HG02678 (cell line): Measurements from ENCODE around the gene EP400.
"Not testable (repeated sequence)": the region's sequence is repeated elsewhere in the genome, so short reads cannot be mapped to it uniquely, and the experiment has no call there.

Experiments used
- ATAC-seq: cut with Tn5 transposase; IDR thresholded peaks from one replicate; pipeline ENCODE4 v1.9.1; 2021; ENCODE audit warnings: mild to moderate bottlenecking, moderate library complexity; ENCODE audit not compliant: unreplicated experiment

EP400 gene

GRCh38 chr12:132079695-132080094, 130.0 kb downstream of the EP400 start:
- no peak for ATAC-seq

GRCh38 chr12:132080515-132080914, 130.8 kb downstream of the EP400 start:
- ATAC-seq = not testable (repeated sequence)

- no peak for ATAC-seq
Measured at GRCh38 chr12:132081423-132081822, 131.7 kb downstream of the EP400 start.

- no peak for ATAC-seq
Measured at GRCh38 chr12:132083614-132083940, 133.8 kb downstream of the EP400 start.

- ATAC-seq = peak; percentile 89
Measured at GRCh38 chr12:132083941-132084620, 134.3 kb downstream of the EP400 start.

DNA sequence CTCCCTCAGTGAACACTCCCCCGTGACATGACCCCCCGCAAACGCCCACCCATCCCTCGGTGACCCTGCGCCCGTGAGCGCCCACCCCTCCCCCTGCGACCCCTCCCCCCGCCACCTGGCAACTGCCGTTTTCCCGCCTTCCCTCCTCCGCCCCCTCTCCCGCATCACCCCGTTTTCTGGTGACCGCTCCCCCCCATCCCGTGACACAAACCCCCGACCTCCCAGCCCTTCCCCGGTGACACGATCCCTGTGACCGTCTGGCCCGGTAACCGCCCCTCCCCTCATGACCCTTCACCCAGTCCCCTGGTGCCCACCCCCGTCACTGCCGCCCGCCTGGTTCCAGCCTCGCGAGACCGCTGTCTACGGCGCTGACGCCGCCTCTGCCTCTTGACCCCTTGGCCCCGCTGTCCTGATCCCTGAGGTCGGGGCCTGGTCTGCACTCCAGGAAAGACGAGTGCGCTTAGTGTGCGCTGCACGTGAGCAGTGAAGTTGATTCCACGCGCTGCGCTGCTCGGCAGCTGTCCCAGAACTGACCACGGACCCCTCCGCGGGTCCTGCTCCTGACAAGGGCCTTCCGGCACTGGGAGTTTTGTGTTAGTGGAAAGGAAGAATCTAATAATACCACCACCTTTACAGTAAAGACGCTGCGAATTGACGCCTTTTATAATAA, 135.0 kb downstream of the EP400 start:
- ATAC-seq = no peak

GRCh38 chr12:132085291-132085635, 135.5 kb downstream of the EP400 start:
- ATAC-seq = no peak

GRCh38 chr12:132089407-132089910, 139.7 kb downstream of the EP400 start:
- ATAC-seq = no peak

DNA sequence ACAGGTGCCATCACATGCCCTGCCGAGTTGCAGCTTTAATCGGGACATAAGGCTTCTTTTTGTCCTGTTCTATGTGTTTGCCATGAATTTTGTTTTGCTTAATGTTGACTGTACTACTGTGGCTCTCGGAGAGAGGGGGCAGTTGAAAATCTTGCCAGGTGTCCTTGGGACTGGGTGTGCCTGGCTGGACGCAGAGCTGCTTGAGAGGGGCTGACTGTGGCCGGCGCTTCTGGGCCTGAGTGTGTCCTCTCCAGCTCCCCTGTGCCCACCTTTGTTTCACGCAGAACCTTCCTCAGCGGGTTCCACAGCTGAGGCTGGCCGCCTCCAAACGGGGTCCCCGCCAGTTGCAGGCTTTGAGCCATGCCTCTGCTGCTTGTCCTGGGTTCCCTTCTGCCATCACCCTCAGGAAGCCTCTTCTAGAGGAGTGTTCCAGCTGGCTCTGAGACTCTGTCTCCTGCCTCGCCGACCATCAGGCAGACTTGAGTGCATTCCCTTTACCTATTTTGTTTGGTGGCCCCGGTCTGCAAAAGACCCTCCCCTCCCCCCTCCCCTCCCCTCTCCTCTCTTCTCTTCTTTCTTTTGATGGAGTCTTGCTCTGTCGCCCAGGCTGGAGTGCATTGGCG, 144.6 kb downstream of the EP400 start:
- no peak for ATAC-seq

DNA sequence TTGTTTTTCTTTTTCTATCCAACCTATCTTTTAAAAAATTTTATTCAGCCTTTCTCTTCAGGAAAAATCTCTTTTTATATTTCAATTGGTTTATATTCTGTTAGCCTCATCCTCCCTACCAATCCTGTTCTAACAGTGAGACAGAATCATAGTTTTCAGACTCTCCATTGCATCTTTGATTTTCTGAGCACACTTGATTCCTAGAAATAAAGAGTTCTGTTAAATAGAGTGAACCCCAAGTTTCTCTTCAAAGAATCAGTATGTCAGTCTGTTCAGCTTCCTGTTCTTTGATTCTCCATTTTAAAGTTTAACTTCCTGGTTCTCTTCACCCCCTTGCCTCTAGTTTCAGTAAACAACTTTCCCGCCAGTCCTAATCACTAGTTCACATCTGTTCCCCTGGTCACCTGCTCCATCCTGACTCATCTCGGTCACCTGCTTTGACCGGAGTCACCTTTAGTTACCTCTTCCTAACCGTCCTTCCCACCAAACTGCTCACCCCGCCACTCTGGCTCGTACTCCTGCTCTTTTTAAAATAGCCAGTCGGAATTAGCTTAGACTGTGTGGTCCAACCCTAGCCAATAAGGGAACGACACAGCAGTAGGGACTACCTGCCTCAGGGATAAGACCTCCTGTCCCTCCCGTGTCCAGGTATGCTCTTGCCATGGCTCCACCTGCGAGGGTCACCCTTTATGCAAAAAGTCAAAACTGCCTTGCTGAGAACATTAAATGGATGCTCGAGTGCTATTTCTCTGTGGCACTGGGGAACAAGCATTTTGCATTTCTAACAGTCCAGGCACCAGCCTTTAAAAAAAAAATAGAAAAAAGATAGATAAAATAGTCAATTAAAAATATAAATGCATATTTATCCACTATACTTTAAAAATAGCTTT, 146.0 kb downstream of the EP400 start:
- no peak for ATAC-seq

GRCh38 chr12:132099739-132100138, 150.0 kb downstream of the EP400 start:
- no peak for ATAC-seq

DNA sequence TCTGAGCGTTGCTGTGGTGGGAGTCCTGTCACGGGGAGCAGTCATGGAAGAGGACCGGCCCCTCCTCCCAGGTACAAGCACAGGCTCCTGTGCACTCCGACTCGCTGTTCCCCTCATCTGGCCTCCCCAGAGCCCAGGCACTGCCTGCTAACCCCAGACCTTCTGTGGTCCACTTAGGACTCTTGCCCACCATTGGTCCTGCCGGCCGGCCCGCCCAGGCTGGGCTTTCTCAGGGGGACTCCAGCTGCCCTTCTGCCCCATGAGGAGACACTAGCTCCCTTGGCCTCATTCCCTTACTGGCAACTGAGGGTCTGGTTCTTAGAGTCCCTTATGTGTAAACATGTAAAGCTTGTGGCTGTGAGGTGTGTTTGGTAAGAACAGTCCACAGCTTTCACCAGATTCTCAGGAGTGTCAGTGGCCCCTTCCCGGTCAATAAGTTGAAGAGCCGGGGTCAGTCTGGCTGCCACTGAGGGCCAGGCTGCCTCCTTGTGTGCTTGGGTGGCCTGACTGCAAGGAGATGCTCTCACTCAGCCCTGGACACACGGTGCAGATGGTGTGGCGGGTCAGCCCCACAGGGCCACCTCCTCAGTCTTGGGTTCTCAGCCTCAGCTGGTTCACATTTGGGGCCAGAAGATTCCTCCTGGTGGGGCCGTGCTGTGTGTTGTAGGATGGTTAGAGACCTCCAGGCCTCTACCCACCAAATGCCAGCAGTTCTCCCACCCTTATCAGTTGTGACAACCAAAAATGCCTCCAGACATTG, 150.7 kb downstream of the EP400 start:
- no peak for ATAC-seq

GRCh38 chr12:132102297-132102696, 152.6 kb downstream of the EP400 start:
- no peak for ATAC-seq

GRCh38 chr12:132103072-132103471, 153.3 kb downstream of the EP400 start:
- ATAC-seq = not testable (repeated sequence)

GRCh38 chr12:132103542-132104308, 154.0 kb downstream of the EP400 start:
- ATAC-seq = no peak

GRCh38 chr12:132105467-132105866, 155.7 kb downstream of the EP400 start:
- no peak for ATAC-seq

DNA sequence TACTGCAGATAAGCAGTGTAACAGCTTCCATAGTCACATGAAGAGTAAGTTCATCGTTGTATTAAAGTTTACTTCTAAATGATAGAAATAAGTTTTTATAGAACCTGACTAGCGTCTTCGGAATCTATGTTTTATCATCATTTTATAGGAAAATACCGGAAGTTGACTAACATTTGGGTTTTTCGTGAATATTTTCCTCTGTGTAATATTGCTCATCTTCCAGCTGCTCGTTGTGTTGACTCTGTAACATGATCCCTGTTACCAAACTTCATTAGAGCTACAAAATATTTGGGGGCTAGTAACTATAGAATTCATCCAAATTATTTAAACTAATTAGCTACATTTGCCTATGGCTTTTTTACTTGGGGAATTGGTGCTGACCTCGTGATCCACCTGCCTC, 157.2 kb downstream of the EP400 start:
- no peak for ATAC-seq

DNA sequence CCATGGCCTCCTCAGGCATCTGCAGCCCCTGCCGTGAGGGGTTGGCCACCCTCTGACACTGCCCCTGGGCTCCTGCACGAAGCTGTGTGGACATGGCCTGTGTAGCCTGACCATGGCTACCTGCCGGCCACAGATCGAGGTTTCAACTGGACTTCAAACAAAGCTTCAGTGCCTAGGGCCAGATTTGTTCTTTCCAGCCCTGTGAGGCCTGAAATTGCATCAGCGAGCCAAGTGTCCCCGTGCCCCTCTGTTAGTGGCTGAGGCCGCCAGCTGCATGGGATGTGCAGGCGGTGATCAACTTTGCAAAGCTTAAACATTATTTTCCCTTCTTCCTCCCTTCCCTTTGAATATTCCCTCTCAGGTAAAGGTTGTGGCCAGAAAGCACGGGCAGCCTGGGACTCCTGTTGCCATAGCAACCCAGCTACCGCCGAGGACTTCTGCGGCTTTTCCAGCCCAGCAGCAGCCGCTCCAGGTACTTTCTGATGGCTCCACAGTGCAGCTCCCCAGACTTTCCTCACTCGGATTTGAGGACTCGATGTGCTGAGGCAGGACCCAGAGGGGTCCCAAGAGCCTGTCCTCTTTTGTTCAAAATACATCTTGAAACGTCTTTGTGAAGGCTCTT, 158.6 kb downstream of the EP400 start:
- no peak for ATAC-seq

DNA sequence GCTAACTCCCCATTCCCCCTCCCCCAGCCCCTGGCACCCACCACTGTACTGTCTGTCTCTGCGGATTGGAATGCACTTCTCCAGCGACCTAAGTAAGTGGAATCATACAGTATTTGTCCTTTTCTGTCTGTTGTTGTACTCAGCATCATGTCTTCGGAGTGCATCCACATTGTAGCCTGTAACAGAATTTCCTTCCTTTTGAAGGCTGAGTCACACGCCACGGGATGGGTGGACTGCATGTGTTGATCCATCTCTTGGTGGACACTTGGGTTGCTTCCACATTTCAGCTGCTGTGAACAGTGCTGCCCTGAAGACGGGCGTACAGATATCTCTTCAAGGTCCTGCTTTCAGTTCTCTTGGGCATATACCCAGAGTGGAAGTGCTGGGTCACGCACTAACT, 160.0 kb downstream of the EP400 start:
- ATAC-seq = no peak
